Esophagus squamous epithelium (tissue), 4 donors: ENCODE measurements around the gene ACTRT2.

ENCODE experiments used
- POLR2A ChIP-seq, 4 donors: fragments of 450-650 bp; IDR thresholded peaks; one replicate each; pipeline ENCODE4 v1.6.1; 2017; ENCODE audit warnings: antibody characterized with exemption in 4 of 4, mild to moderate bottlenecking in 4 of 4, moderate library complexity in 3 of 4
- TF ChIP-seq, protein P1 (sequence below), 6 experiments: fragments of 450-650 bp in 4 of 6; fragments of 200-600 bp in 2 of 6; sonication (generic) in 2 of 6; IDR thresholded peaks; one replicate each; pipeline ENCODE4 v1.5.1; 2016 to 2019; ENCODE audit warnings: antibody characterized with exemption in 6 of 6, mild to moderate bottlenecking in 4 of 6, moderate library complexity in 4 of 6

DNA sequence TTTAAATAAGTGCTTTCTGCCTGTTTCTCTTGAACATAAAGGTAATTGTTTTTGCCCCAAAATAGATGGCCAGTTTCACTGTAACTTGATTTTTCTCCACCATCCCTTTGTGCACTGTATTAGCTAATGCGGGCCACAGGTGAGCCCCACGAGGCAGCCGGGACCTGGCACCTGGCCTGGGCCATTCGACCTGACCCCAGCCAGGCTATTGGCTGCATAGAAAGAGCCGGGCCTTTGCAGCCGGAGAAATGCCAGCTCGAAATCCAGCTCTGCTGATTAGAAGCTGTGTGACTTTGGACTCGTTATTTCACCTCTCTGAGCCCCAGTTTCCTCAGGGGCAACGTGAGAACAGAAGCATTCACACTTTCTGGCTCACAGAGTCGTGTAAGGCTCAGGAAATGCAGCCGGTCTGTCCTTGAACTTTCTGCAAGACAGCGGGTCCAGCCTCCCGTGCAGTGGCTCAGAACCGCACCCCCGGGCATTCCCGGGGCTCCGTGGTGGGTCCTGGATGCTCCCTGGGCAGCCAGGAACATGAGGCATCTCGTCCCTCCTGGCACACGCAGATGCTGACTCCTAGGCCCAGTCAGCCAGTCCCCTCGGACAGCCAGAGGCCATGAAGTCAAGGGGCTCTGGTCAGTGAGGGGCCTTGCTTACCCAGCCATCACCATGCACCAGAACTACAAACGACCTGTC lies 37.4 kb upstream of the ACTRT2 start:
- TF ChIP-seq, protein P1, sequence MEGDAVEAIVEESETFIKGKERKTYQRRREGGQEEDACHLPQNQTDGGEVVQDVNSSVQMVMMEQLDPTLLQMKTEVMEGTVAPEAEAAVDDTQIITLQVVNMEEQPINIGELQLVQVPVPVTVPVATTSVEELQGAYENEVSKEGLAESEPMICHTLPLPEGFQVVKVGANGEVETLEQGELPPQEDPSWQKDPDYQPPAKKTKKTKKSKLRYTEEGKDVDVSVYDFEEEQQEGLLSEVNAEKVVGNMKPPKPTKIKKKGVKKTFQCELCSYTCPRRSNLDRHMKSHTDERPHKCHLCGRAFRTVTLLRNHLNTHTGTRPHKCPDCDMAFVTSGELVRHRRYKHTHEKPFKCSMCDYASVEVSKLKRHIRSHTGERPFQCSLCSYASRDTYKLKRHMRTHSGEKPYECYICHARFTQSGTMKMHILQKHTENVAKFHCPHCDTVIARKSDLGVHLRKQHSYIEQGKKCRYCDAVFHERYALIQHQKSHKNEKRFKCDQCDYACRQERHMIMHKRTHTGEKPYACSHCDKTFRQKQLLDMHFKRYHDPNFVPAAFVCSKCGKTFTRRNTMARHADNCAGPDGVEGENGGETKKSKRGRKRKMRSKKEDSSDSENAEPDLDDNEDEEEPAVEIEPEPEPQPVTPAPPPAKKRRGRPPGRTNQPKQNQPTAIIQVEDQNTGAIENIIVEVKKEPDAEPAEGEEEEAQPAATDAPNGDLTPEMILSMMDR (IDR thresholded peaks at IDR 0.05) = no peak
- TF ChIP-seq POLR2A (IDR thresholded peaks at IDR 0.05) = no peak
